Articular chondrocyte of knee joint (primary cell): ENCODE measurements around the gene PHF14. TPM values are rescaled to one million over a fixed set of nuclear protein-coding genes. Genes with fewer than 3 reads are reported as not detected.

ENCODE experiments used
- total RNA-seq: library from RNA; depleted of rRNA; stranded (reverse); fragments of >200 nt; gene quantifications from 2 replicates; pipeline ENCODE4 v1.2.3, GENCODE V29; 2012

Gene PHF14
- 42.7 and 43.6 TPM in 2 replicates for total RNA-seq

GRCh38 chr7:10973061-10973941 is at the start of gene PHF14:
TSS of gene PHF14 (plus strand) at chr7:10973872. CDS start at chr7:10974324, 452 bp downstream.

